Kidney (tissue), 22 donors: ENCODE measurements around the gene MRPS9. TPM values are rescaled to one million over a fixed set of nuclear protein-coding genes. Genes with fewer than 3 reads are reported as not detected.

Source experiments
- DNase-seq, 5 donors: peaks; one replicate each; pipeline ENCODE4 v3.0.0-alpha.2; 2013 to 2020
- FAIRE-seq: peaks from 2 replicates; lab custom pipeline; 2012; peaks lifted over from hg19 to GRCh38; lab: Jason Lieb, UNC
- H3K27ac ChIP-seq, 2 donors: one replicate each; pipeline ENCODE4 v1.7.0; 2013; ENCODE audit warnings: low read depth in 2 of 2, low read length in 2 of 2, inconsistent platforms in 1 of 2
- H3K27me3 ChIP-seq: one replicate; pipeline ENCODE4 v1.7.1; 2013; ENCODE audit warnings: low read length, inconsistent platforms; ENCODE audit not compliant: control insufficient read depth, insufficient read depth
- H3K36me3 ChIP-seq, 3 donors: one replicate each; pipeline versions ENCODE4 v1.7.0 to v1.7.1; 2013; ENCODE audit warnings: low read length in 3 of 3, control low read depth in 1 of 3, inconsistent platforms in 1 of 3; ENCODE audit not compliant: insufficient read depth in 3 of 3, control insufficient read depth in 2 of 3
- H3K4me1 ChIP-seq, 3 donors: one replicate each; pipeline versions ENCODE4 v1.7.0 to v1.7.1; 2013; ENCODE audit warnings: low read length in 3 of 3, inconsistent platforms in 1 of 3, low read depth in 1 of 3; ENCODE audit not compliant: control insufficient read depth in 2 of 3, insufficient read depth in 2 of 3
- H3K4me3 ChIP-seq, 3 donors: one replicate each; pipeline versions ENCODE4 v1.7.0 to v1.8.1; 2013; ENCODE audit warnings: low read length in 3 of 3, control low read depth in 1 of 3, inconsistent platforms in 1 of 3
- H3K9ac ChIP-seq, 3 donors: one replicate each; pipeline versions ENCODE4 v1.7.0 to v1.7.1; 2013; ENCODE audit warnings: low read length in 3 of 3, control low read depth in 1 of 3, inconsistent platforms in 1 of 3
- H3K9me3 ChIP-seq, 3 donors: one replicate each; pipeline versions ENCODE4 v1.7.0 to v1.7.1; 2013; ENCODE audit warnings: low read length in 3 of 3, control low read depth in 1 of 3, inconsistent platforms in 1 of 3; ENCODE audit not compliant: control insufficient read depth in 2 of 3, insufficient read depth in 1 of 3
- intact Hi-C: fragments of 100-400 bp; cut with DNase I; formaldehyde crosslinking; loops from one replicate; pipeline ENCODE4 v1.11.1; 2022
- long read RNA-seq, 10 donors: library from polyadenylated mRNA in 1 of 10; unstranded in 1 of 10; transcript quantifications; one replicate each; pipeline ENCODE4 v2.0.0 and lab custom pipeline, GENCODE V29; 2021 to 2026
- polyA plus RNA-seq: library from polyadenylated mRNA; stranded (reverse); fragments of 350-450 nt; fragmentation: Illumina TruSeq; extraction: RNeasy Lipid Tissue Mini Kit (QIAGEN cat#74804); gene quantifications from one replicate; pipeline ENCODE4 v1.2.3, GENCODE V29; 2014; ENCODE audit warnings: low read depth, low replicate concordance; ENCODE audit not compliant: insufficient read depth
- total RNA-seq: library from RNA; stranded (reverse); fragmentation: NEBNext Ultra II Directional; extraction: Animal tissue kit (Norgen Biotek cat#: 25700); gene quantifications from one replicate; pipeline ENCODE4 v1.2.1, GENCODE V29; 2021
- TF ChIP-seq, protein P1 (sequence below): IDR thresholded peaks from 3 replicates; pipeline ENCODE4 v1.5.1; 2012; ENCODE audit warnings: mild to moderate bottlenecking, moderate library complexity, borderline replicate concordance; ENCODE audit not compliant: insufficient read depth; ENCODE audit errors: extremely low read depth
- donor health status: control.
- donor health status: control.
- donor health status: control.
- donor health status: control.
- donor health status: control.
- donor health status: DM: yes; HTN: yes; CAD: no.
- donor health status: Normal renal cell carcinoma (clear cell type).

MRPS9 gene
- total RNA-seq (23.3 TPM), polyA plus RNA-seq (60.9 TPM)
- long read RNA-seq, donor 1, transcript MRPS9-201 (11 exons, 1,500 nt): minor isoform, 5 of 19 reads
- long read RNA-seq, donor 1, transcript MRPS9-203 (4 exons, 982 nt): major isoform, 14 of 19 reads
- long read RNA-seq, donor 1, partial matches to known transcripts: 0 of 19 reads
- long read RNA-seq, donor 1, other reads (novel, unspliced or antisense): 0 of 19 reads
- long read RNA-seq, donor 2, transcript MRPS9-203 (4 exons, 982 nt): major isoform, 24 of 38 reads
- long read RNA-seq, donor 2, transcript MRPS9-201 (11 exons, 1,500 nt): minor isoform, 14 of 38 reads
- long read RNA-seq, donor 2, partial matches to known transcripts: 0 of 38 reads
- long read RNA-seq, donor 2, other reads (novel, unspliced or antisense): 0 of 38 reads
- long read RNA-seq, donor 3, transcript MRPS9-203 (4 exons, 982 nt): major isoform, 16 of 29 reads
- long read RNA-seq, donor 3, transcript MRPS9-201 (11 exons, 1,500 nt): minor isoform, 13 of 29 reads
- long read RNA-seq, donor 3, partial matches to known transcripts: 0 of 29 reads
- long read RNA-seq, donor 3, other reads (novel, unspliced or antisense): 0 of 29 reads
- long read RNA-seq, donor 4, transcript MRPS9-201 (11 exons, 1,500 nt): major isoform, 9 of 12 reads
- long read RNA-seq, donor 4, partial matches to known transcripts: 0 of 12 reads
- long read RNA-seq, donor 4, other reads (novel, unspliced or antisense): 0 of 12 reads
- long read RNA-seq, donor 5, partial matches to known transcripts: 0 of 1 reads
- long read RNA-seq, donor 5, other reads (novel, unspliced or antisense): 0 of 1 reads
- long read RNA-seq, donor 6, transcript MRPS9-201 (11 exons, 1,500 nt): minor isoform, 22 of 46 reads
- long read RNA-seq, donor 6, transcript MRPS9-203 (4 exons, 982 nt): major isoform, 24 of 46 reads
- long read RNA-seq, donor 6, partial matches to known transcripts: 0 of 46 reads
- long read RNA-seq, donor 6, other reads (novel, unspliced or antisense): 0 of 46 reads
- long read RNA-seq, donor 7, transcript MRPS9-201 (11 exons, 1,500 nt): major isoform, 17 of 22 reads
- long read RNA-seq, donor 7, partial matches to known transcripts: 3 of 22 reads
- long read RNA-seq, donor 7, other reads (novel, unspliced or antisense): 2 of 22 reads
- long read RNA-seq, donor 8, transcript MRPS9-203 (4 exons, 982 nt): major isoform, 7 of 13 reads
- long read RNA-seq, donor 8, transcript MRPS9-201 (11 exons, 1,500 nt): minor isoform, 6 of 13 reads
- long read RNA-seq, donor 8, partial matches to known transcripts: 0 of 13 reads
- long read RNA-seq, donor 8, other reads (novel, unspliced or antisense): 0 of 13 reads
- long read RNA-seq, donor 9, transcript MRPS9-201 (11 exons, 1,500 nt): major isoform, 7 of 9 reads
- long read RNA-seq, donor 9, partial matches to known transcripts: 0 of 9 reads
- long read RNA-seq, donor 9, other reads (novel, unspliced or antisense): 0 of 9 reads
- long read RNA-seq, donor 10, transcript MRPS9-201 (11 exons, 1,500 nt): major isoform, 11 of 16 reads
- long read RNA-seq, donor 10, transcript MRPS9-203 (4 exons, 982 nt): minor isoform, 5 of 16 reads
- long read RNA-seq, donor 10, partial matches to known transcripts: 0 of 16 reads
- long read RNA-seq, donor 10, other reads (novel, unspliced or antisense): 0 of 16 reads

DNA sequence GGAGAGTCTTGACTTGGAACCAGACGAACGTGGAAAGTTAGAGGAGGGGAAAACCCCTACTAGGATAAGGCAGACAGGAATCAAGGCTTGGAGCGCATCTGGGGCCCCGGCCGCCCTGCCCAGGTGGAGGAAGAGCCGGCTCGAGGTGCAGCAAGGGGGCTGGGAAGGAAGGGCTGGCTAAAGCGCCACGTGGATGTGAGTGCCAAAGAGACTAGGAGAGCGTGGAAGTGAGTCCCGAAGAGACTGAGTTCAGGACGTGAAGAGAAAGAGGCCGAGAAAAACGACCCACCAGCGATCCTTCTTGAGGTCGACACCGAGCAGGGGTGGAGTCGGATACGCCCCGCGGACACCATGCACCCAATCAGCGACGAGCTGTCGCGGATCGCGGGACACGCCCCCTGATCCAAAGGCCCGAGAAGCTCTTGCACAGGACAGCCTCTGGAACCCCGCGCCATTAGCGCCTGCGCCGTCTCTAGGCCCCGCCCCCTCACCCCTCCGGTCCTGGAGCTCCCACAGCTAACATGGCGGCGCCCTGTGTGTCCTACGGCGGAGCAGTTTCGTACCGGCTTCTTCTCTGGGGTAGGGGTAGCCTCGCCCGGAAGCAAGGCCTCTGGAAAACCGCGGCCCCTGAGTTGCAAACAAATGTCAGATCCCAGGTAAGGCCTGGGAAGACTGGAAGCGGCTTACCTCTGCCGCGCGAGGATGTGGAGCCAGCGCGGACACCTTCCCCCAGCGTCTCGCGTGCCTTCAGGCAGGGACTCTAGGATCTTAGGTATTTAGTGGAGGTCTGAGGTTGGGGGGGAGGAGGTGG lies at the start of gene MRPS9:
TSS of gene MRPS9 (plus strand) at position 498 of the 811 bp plus-strand sequence. CDS start at position 522, 24 bp downstream.
- TF ChIP-seq, protein P1, sequence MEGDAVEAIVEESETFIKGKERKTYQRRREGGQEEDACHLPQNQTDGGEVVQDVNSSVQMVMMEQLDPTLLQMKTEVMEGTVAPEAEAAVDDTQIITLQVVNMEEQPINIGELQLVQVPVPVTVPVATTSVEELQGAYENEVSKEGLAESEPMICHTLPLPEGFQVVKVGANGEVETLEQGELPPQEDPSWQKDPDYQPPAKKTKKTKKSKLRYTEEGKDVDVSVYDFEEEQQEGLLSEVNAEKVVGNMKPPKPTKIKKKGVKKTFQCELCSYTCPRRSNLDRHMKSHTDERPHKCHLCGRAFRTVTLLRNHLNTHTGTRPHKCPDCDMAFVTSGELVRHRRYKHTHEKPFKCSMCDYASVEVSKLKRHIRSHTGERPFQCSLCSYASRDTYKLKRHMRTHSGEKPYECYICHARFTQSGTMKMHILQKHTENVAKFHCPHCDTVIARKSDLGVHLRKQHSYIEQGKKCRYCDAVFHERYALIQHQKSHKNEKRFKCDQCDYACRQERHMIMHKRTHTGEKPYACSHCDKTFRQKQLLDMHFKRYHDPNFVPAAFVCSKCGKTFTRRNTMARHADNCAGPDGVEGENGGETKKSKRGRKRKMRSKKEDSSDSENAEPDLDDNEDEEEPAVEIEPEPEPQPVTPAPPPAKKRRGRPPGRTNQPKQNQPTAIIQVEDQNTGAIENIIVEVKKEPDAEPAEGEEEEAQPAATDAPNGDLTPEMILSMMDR: no peak
- Histone ChIP-seq H3K27me3 (no peaks in the 10 kb centered on the region), H3K9ac (peak within 1 kb of the TSS; percentile 86 to 95 (median 89)), H3K4me3 (peak within 1 kb of the TSS; percentile 78 to 97 (median 96)), H3K9me3 (no peaks in the 10 kb centered on the region), H3K27ac (peak within 1 kb of the TSS; percentile 78 to 86), H3K4me1 (peaks cover 0 to 5% (median 2%) of the 10 kb centered on the region in 3 donors), H3K36me3 (no peaks in the 10 kb centered on the region)
- intact Hi-C loops: no loop called here
- FAIRE-seq (peak; percentile 86), DNase-seq (peak; percentile 99)

DNA sequence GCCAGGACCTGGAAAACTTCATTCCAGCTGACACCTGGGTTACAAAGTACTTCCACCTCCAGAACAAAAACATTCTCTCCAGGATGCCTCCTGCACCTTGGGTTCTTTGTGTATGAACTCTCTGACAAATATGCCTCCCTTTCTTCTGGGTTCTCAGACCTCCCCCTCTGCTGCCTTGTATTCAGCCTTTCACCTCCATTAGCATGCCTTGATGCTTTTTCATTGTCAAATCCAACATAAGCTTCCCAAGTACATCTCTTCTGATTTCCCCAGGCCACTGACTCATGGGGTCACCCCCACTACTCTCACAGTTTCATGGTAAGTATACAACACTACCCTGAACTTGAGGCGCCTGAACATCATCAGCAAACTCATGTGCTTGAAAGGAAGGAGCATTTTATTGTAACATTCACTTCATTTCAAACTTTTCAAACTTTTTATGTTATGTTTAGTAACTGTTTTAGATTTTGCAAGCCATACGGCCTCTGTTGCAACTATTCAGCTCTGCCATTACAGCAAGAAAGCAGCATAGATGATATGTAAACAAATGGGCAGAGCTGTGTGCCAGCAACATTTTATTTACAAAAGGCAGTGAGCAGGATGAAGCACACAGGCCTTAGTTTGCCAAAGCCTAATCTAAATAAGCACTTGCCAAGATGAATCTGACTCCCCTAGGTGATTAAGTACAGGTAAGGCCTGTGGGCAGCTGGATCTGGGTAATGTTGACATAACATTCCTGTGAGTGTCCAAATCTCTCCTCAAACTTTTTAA lies 32.5 kb upstream of the MRPS9 start:
- no peak for FAIRE-seq
- intact Hi-C loops: no loop called here

More for the DNA sequence above, 32.5 kb upstream of the MRPS9 start:
- peaks cover 0 to 6% (median 4%) of the 10 kb centered on the region in 3 donors for H3K9me3 ChIP-seq
- H3K36me3 ChIP-seq: no peaks in the 10 kb centered on the region
- no peaks in the 10 kb centered on the region for H3K4me1 ChIP-seq
- DNase-seq: no peak
- no peak overlapping the region for H3K4me3 ChIP-seq
- TF ChIP-seq, protein P1: no peak
- no peaks in the 10 kb centered on the region for H3K27me3 ChIP-seq
- H3K9ac ChIP-seq: no peak overlapping the region
- H3K27ac ChIP-seq: no peak overlapping the region
